ENCODE measurements around the gene OR8J1. TPM values are rescaled to one million over a fixed set of nuclear protein-coding genes. Genes with fewer than 3 reads are reported as not detected.

The OR8J1 gene
- polyA plus RNA-seq, 1 of the 3 experiments (the other 2 are of a cell fraction): not detected

DNA sequence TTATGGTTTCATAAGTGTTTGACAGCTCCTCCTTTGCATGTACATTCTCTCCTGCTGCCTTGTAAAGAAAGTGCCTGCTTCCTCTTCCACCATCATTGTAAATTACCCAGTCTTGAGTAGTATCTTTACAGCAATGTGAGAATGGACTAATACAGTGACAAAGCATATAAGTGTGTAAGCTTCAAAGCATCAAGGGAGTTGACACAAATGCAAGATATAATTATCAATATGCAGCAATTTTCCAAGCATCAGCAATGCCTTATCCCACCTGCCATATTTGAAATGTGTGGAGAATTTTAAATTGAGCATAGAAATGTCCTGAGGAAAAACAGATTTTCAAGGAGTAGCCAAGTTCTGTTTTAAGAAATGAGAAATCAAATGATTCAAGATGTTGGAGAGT lies 56.7 kb downstream of the OR8J1 start (continued):
- TF ChIP-seq SIN3A (IDR thresholded peaks at IDR 0.05; ENCODE audit: borderline replicate concordance, low read depth, low read length): no peak

Other genes with a start within 250 kb of the OR8J1 start
- not detected in 2 replicates for gene OR8H3, start 231.9 kb upstream of the OR8J1 start, polyA plus RNA-seq (2012; rRNA removed)
- gene OR8J3, start 214.1 kb upstream of the OR8J1 start, polyA plus RNA-seq (2012; rRNA removed): not detected in 2 replicates
- gene OR8K5, start 194.0 kb upstream of the OR8J1 start, polyA plus RNA-seq (2012; rRNA removed): not detected in 2 replicates
- gene OR5J2, start 177.7 kb upstream of the OR8J1 start, polyA plus RNA-seq (2012; rRNA removed): not detected in 2 replicates
- gene OR5T2, start 120.0 kb upstream of the OR8J1 start, polyA plus RNA-seq (2012; rRNA removed): not detected in 2 replicates
- gene OR5T3, start 102.0 kb upstream of the OR8J1 start, polyA plus RNA-seq (2012; rRNA removed): not detected in 2 replicates
- gene OR5T1, start 80.1 kb upstream of the OR8J1 start, polyA plus RNA-seq (2012; rRNA removed): not detected in 2 replicates
- not detected in 2 replicates for gene OR8H1, start 62.0 kb upstream of the OR8J1 start, polyA plus RNA-seq (2012; rRNA removed)
- gene OR8K3, start 39.1 kb upstream of the OR8J1 start, polyA plus RNA-seq (2012; rRNA removed): not detected in 2 replicates
- not detected in 2 replicates for gene OR8K1, start 8.3 kb upstream of the OR8J1 start, polyA plus RNA-seq (2012; rRNA removed)
- not detected in 2 replicates for gene OR8U1, start 21.3 kb downstream of the OR8J1 start, polyA plus RNA-seq (2012; rRNA removed)
- gene OR5AL1, start 58.4 kb downstream of the OR8J1 start, polyA plus RNA-seq (2012; rRNA removed): not detected in 2 replicates
- not detected in 2 replicates for gene OR5M3, start 119.1 kb downstream of the OR8J1 start, polyA plus RNA-seq (2012; rRNA removed)
- gene OR5M8, start 137.1 kb downstream of the OR8J1 start, polyA plus RNA-seq (2012; rRNA removed): not detected in 2 replicates
- not detected in 2 replicates for gene OR5M11, start 189.0 kb downstream of the OR8J1 start, polyA plus RNA-seq (2012; rRNA removed)
- gene OR5M10, start 223.4 kb downstream of the OR8J1 start, polyA plus RNA-seq (2012; rRNA removed): not detected in 2 replicates

Data from SK-N-SH (cell line).